ENCODE measurements around the gene SHLD2. TPM values are rescaled to one million over a fixed set of nuclear protein-coding genes. Genes with fewer than 3 reads are reported as not detected.
A peak's percentile ranks its signal among the peaks of the same experiment; 100 is the strongest.
"Not testable (repeated sequence)": the region's sequence is repeated elsewhere in the genome, so short reads cannot be mapped to it uniquely, and the experiment has no call there.

SHLD2 gene
- total RNA-seq, 1 donor from 2014 or later = 19.3 TPM

- H3K27me3 ChIP-seq (ENCODE audit: control insufficient read depth in 3 of 3, insufficient read depth in 3 of 3, low read length in 3 of 3); H3K4me1 ChIP-seq (ENCODE audit: control insufficient read depth in 3 of 3, insufficient read depth in 3 of 3, low read length in 3 of 3); H3K9me3 ChIP-seq (ENCODE audit: control insufficient read depth in 3 of 3, low read length in 3 of 3); H3K36me3 ChIP-seq (ENCODE audit: control insufficient read depth in 3 of 3, insufficient read depth in 3 of 3, low read length in 3 of 3); H3K4me3 ChIP-seq (ENCODE audit: low read length in 3 of 3); H3K9ac ChIP-seq (ENCODE audit: low read depth in 1 of 3, low read length in 3 of 3): not testable (repeated sequence)
- H3K27ac ChIP-seq (ENCODE audit: low read depth, low read length) = peak overlapping the region; percentile 59
Measured at GRCh38 chr10:87084291-87084782, 10.7 kb upstream of the SHLD2 start.

GRCh38 chr10:87085537-87085936 lies 9.5 kb upstream of the SHLD2 start:
- Histone ChIP-seq H3K4me1 (ENCODE audit: control insufficient read depth in 3 of 3, insufficient read depth in 3 of 3, low read length in 3 of 3) (peaks cover 0 to 3% (median 3%) of the 10 kb centered on the region in 3 donors), H3K4me3 (ENCODE audit: low read length in 3 of 3) (no peak overlapping the region), H3K9ac (ENCODE audit: low read depth in 1 of 3, low read length in 3 of 3) (no peak overlapping the region), H3K9me3 (ENCODE audit: control insufficient read depth in 3 of 3, low read length in 3 of 3) (no peaks in the 10 kb centered on the region), H3K27ac (ENCODE audit: low read depth, low read length) (no peak overlapping the region), H3K27me3 (ENCODE audit: control insufficient read depth in 3 of 3, insufficient read depth in 3 of 3, low read length in 3 of 3) (no peaks in the 10 kb centered on the region), H3K36me3 (ENCODE audit: control insufficient read depth in 3 of 3, insufficient read depth in 3 of 3, low read length in 3 of 3) (peaks cover 0 to 3% (median 0%) of the 10 kb centered on the region in 3 donors)

- no peak overlapping the region for H3K4me3 ChIP-seq (ENCODE audit: low read length in 3 of 3)
- peaks cover 9 to 21% (median 12%) of the 10 kb centered on the region in 3 donors for H3K4me1 ChIP-seq (ENCODE audit: control insufficient read depth in 3 of 3, insufficient read depth in 3 of 3, low read length in 3 of 3)
- no peak overlapping the region for H3K27ac ChIP-seq (ENCODE audit: low read depth, low read length)
- H3K9ac ChIP-seq (ENCODE audit: low read depth in 1 of 3, low read length in 3 of 3) = no peak overlapping the region
- H3K36me3 ChIP-seq (ENCODE audit: control insufficient read depth in 3 of 3, insufficient read depth in 3 of 3, low read length in 3 of 3) = peaks cover 0 to 3% (median 0%) of the 10 kb centered on the region in 3 donors
- no peaks in the 10 kb centered on the region for H3K9me3 ChIP-seq (ENCODE audit: control insufficient read depth in 3 of 3, low read length in 3 of 3)
- H3K27me3 ChIP-seq (ENCODE audit: control insufficient read depth in 3 of 3, insufficient read depth in 3 of 3, low read length in 3 of 3) = no peaks in the 10 kb centered on the region
Measured at GRCh38 chr10:87089746-87090145, 5.3 kb upstream of the SHLD2 start.

GRCh38 chr10:87090779-87091178 lies 4.2 kb upstream of the SHLD2 start:
- Histone ChIP-seq H3K4me1 (ENCODE audit: control insufficient read depth in 3 of 3, insufficient read depth in 3 of 3, low read length in 3 of 3) (peaks cover 12 to 21% (median 16%) of the 10 kb centered on the region in 3 donors), H3K27me3 (ENCODE audit: control insufficient read depth in 3 of 3, insufficient read depth in 3 of 3, low read length in 3 of 3) (no peaks in the 10 kb centered on the region), H3K36me3 (ENCODE audit: control insufficient read depth in 3 of 3, insufficient read depth in 3 of 3, low read length in 3 of 3) (peaks cover 0 to 3% (median 0%) of the 10 kb centered on the region in 3 donors), H3K4me3 (ENCODE audit: low read length in 3 of 3) (no peak overlapping the region), H3K9ac (ENCODE audit: low read depth in 1 of 3, low read length in 3 of 3) (no peak overlapping the region), H3K27ac (ENCODE audit: low read depth, low read length) (no peak overlapping the region), H3K9me3 (ENCODE audit: control insufficient read depth in 3 of 3, low read length in 3 of 3) (no peaks in the 10 kb centered on the region)

- H3K4me3 ChIP-seq (ENCODE audit: low read length in 3 of 3) = peak overlapping the region; percentile 68 to 88 (median 84)
- peak overlapping the region; percentile 73 for H3K27ac ChIP-seq (ENCODE audit: low read depth, low read length)
- peaks cover 15 to 27% (median 20%) of the 10 kb centered on the region in 3 donors for H3K4me1 ChIP-seq (ENCODE audit: control insufficient read depth in 3 of 3, insufficient read depth in 3 of 3, low read length in 3 of 3)
- peaks cover 0 to 3% (median 0%) of the 10 kb centered on the region in 3 donors for H3K36me3 ChIP-seq (ENCODE audit: control insufficient read depth in 3 of 3, insufficient read depth in 3 of 3, low read length in 3 of 3)
- no peaks in the 10 kb centered on the region for H3K27me3 ChIP-seq (ENCODE audit: control insufficient read depth in 3 of 3, insufficient read depth in 3 of 3, low read length in 3 of 3)
- peak overlapping the region in 2 of 3 donors; percentile 43 to 74 for H3K9ac ChIP-seq (ENCODE audit: low read depth in 1 of 3, low read length in 3 of 3)
- H3K9me3 ChIP-seq (ENCODE audit: control insufficient read depth in 3 of 3, low read length in 3 of 3) = no peaks in the 10 kb centered on the region
Measured at GRCh38 chr10:87092376-87092860, 2.6 kb upstream of the SHLD2 start.

GRCh38 chr10:87092861-87093631 lies 2.0 kb upstream of the SHLD2 start:
- Histone ChIP-seq H3K9ac (ENCODE audit: low read depth in 1 of 3, low read length in 3 of 3) (peak overlapping the region; percentile 68 to 91 (median 74)), H3K4me3 (ENCODE audit: low read length in 3 of 3) (peak overlapping the region; percentile 68 to 88 (median 84)), H3K27ac (ENCODE audit: low read depth, low read length) (peak overlapping the region; percentile 73), H3K4me1 (ENCODE audit: control insufficient read depth in 3 of 3, insufficient read depth in 3 of 3, low read length in 3 of 3) (peaks cover 15 to 27% (median 20%) of the 10 kb centered on the region in 3 donors), H3K36me3 (ENCODE audit: control insufficient read depth in 3 of 3, insufficient read depth in 3 of 3, low read length in 3 of 3) (peaks cover 0 to 3% (median 0%) of the 10 kb centered on the region in 3 donors), H3K27me3 (ENCODE audit: control insufficient read depth in 3 of 3, insufficient read depth in 3 of 3, low read length in 3 of 3) (no peaks in the 10 kb centered on the region), H3K9me3 (ENCODE audit: control insufficient read depth in 3 of 3, low read length in 3 of 3) (no peaks in the 10 kb centered on the region)

GRCh38 chr10:87093632-87094372 lies 1.2 kb upstream of the SHLD2 start:
- H3K4me1 ChIP-seq (ENCODE audit: control insufficient read depth in 3 of 3, insufficient read depth in 3 of 3, low read length in 3 of 3) = peaks cover 15 to 27% (median 20%) of the 10 kb centered on the region in 3 donors
- no peaks in the 10 kb centered on the region for H3K9me3 ChIP-seq (ENCODE audit: control insufficient read depth in 3 of 3, low read length in 3 of 3)
- peak overlapping the region; percentile 68 to 88 (median 84) for H3K4me3 ChIP-seq (ENCODE audit: low read length in 3 of 3)

GRCh38 chr10:87095236-87095945 lies 385 bp downstream of the SHLD2 start:
- H3K4me1 ChIP-seq (ENCODE audit: control insufficient read depth in 3 of 3, insufficient read depth in 3 of 3, low read length in 3 of 3) = peaks cover 15 to 27% (median 20%) of the 10 kb centered on the region in 3 donors
- peak overlapping the region; percentile 85 to 93 (median 89) for H3K4me3 ChIP-seq (ENCODE audit: low read length in 3 of 3)
- H3K27me3 ChIP-seq (ENCODE audit: control insufficient read depth in 3 of 3, insufficient read depth in 3 of 3, low read length in 3 of 3) = no peaks in the 10 kb centered on the region
- H3K27ac ChIP-seq (ENCODE audit: low read depth, low read length) = peak overlapping the region; percentile 89
- H3K9ac ChIP-seq (ENCODE audit: low read depth in 1 of 3, low read length in 3 of 3) = peak overlapping the region; percentile 78 to 95 (median 80)
- no peaks in the 10 kb centered on the region for H3K9me3 ChIP-seq (ENCODE audit: control insufficient read depth in 3 of 3, low read length in 3 of 3)
- H3K36me3 ChIP-seq (ENCODE audit: control insufficient read depth in 3 of 3, insufficient read depth in 3 of 3, low read length in 3 of 3) = no peaks in the 10 kb centered on the region

More at GRCh38 chr10:87093632-87094372, 1.2 kb upstream of the SHLD2 start:
- Histone ChIP-seq H3K9ac (ENCODE audit: low read depth in 1 of 3, low read length in 3 of 3) (peak overlapping the region; percentile 68 to 91 (median 74)), H3K36me3 (ENCODE audit: control insufficient read depth in 3 of 3, insufficient read depth in 3 of 3, low read length in 3 of 3) (peaks cover 0 to 3% (median 0%) of the 10 kb centered on the region in 3 donors), H3K27ac (ENCODE audit: low read depth, low read length) (peak overlapping the region; percentile 73), H3K27me3 (ENCODE audit: control insufficient read depth in 3 of 3, insufficient read depth in 3 of 3, low read length in 3 of 3) (no peaks in the 10 kb centered on the region)

- no peaks in the 10 kb centered on the region for H3K9me3 ChIP-seq (ENCODE audit: control insufficient read depth in 3 of 3, low read length in 3 of 3)
- H3K4me1 ChIP-seq (ENCODE audit: control insufficient read depth in 3 of 3, insufficient read depth in 3 of 3, low read length in 3 of 3) = no peaks in the 10 kb centered on the region
- H3K4me3 ChIP-seq (ENCODE audit: low read length in 3 of 3) = no peak overlapping the region
- no peak overlapping the region for H3K9ac ChIP-seq (ENCODE audit: low read depth in 1 of 3, low read length in 3 of 3)
- peaks cover 0 to 5% (median 0%) of the 10 kb centered on the region in 3 donors for H3K36me3 ChIP-seq (ENCODE audit: control insufficient read depth in 3 of 3, insufficient read depth in 3 of 3, low read length in 3 of 3)
- no peak overlapping the region for H3K27ac ChIP-seq (ENCODE audit: low read depth, low read length)
- H3K27me3 ChIP-seq (ENCODE audit: control insufficient read depth in 3 of 3, insufficient read depth in 3 of 3, low read length in 3 of 3) = no peaks in the 10 kb centered on the region
Measured at GRCh38 chr10:87101996-87102395, 7.0 kb downstream of the SHLD2 start.

All from skeletal muscle tissue (tissue), 4 donors.